CD4-positive, alpha-beta T cell treated with Interleukin-21 for 1 hour (primary cell): ENCODE results near the gene FREY1.
"Not testable (repeated sequence)": the region's sequence is repeated elsewhere in the genome, so short reads cannot be mapped to it uniquely, and the experiment has no call there.

Source experiments
- DNase-seq: peaks from one replicate; pipeline ENCODE4 v3.0.0-alpha.2; 2020

Gene FREY1

GRCh38 chr11:45913514-45913913 is 6.4 kb upstream of the FREY1 start:
- no peak for DNase-seq

- no peak for DNase-seq
These were observed 3.6 kb upstream of the FREY1 start for GRCh38 chr11:45910623-45911022.

GRCh38 chr11:45909594-45910475 is 2.8 kb upstream of the FREY1 start:
- DNase-seq: no peak

GRCh38 chr11:45907911-45908370 is 870 bp upstream of the FREY1 start:
- no peak for DNase-seq

- DNase-seq: no peak
These were observed 882 bp downstream of the FREY1 start for GRCh38 chr11:45906096-45906682.

GRCh38 chr11:45905576-45905975 is 1.5 kb downstream of the FREY1 start:
- not testable (repeated sequence) for DNase-seq

- no peak for DNase-seq
These were observed 2.0 kb downstream of the FREY1 start for GRCh38 chr11:45905095-45905494.

GRCh38 chr11:45904309-45904915 is 2.7 kb downstream of the FREY1 start:
- DNase-seq: no peak

GRCh38 chr11:45902452-45903380 is 4.4 kb downstream of the FREY1 start:
- no peak for DNase-seq

GRCh38 chr11:45901626-45902025 is 5.4 kb downstream of the FREY1 start:
- no peak for DNase-seq

- DNase-seq: no peak
These were observed 6.0 kb downstream of the FREY1 start for GRCh38 chr11:45900916-45901617.

GRCh38 chr11:45900175-45900800 is 6.8 kb downstream of the FREY1 start:
- DNase-seq: not testable (repeated sequence)

GRCh38 chr11:45899448-45900174 is 7.5 kb downstream of the FREY1 start:
- DNase-seq: peak; percentile 76

- DNase-seq: no peak
These were observed 8.0 kb downstream of the FREY1 start for GRCh38 chr11:45899086-45899447.

GRCh38 chr11:45897556-45897955 is 9.5 kb downstream of the FREY1 start:
- DNase-seq: no peak

- no peak for DNase-seq
These were observed 10.6 kb downstream of the FREY1 start for GRCh38 chr11:45896422-45896984.

GRCh38 chr11:45895553-45896259 is 11.4 kb downstream of the FREY1 start:
- no peak for DNase-seq

GRCh38 chr11:45894555-45895247 is 12.4 kb downstream of the FREY1 start:
- DNase-seq: no peak

- no peak for DNase-seq
These were observed 14.2 kb downstream of the FREY1 start for GRCh38 chr11:45892856-45893255.
